H1 (cell line): Measurements from ENCODE around the gene KLHDC7B. TPM values are rescaled to one million over a fixed set of nuclear protein-coding genes. Genes with fewer than 3 reads are reported as not detected.

Experiments used
- CBX8 ChIP-seq: fragments of 300-800, 300-1000 bp; sonication (generic); IDR thresholded peaks from 2 replicates; pipeline ENCODE4 v1.7.1; 2016; ENCODE audit warnings: low read depth, low read length, borderline replicate concordance
- FOSL1 ChIP-seq: IDR thresholded peaks from 2 replicates; pipeline ENCODE4 v1.6.1; 2011; ENCODE audit warnings: mild to moderate bottlenecking, low read depth, low read length, moderate library complexity; ENCODE audit not compliant: insufficient read depth
- GTF2F1 ChIP-seq: IDR thresholded peaks from 2 replicates; pipeline ENCODE4 v1.6.1; 2012; ENCODE audit warnings: low read depth, low read length, improper control_type of control experiment, borderline replicate concordance
- SIN3A ChIP-seq, 2 experiments: IDR thresholded peaks in 1 of 2; conservative IDR thresholded peaks in 1 of 2; 2 replicates each; pipeline ENCODE4 v1.6.1; 2011 to 2012; ENCODE audit warnings: low read length in 2 of 2, improper control_type of control experiment in 1 of 2, low read depth in 1 of 2, mild to moderate bottlenecking in 1 of 2
- polyA plus RNA-seq, 7 experiments: library from polyadenylated mRNA; depleted of rRNA in 3 of 7; stranded (reverse) in 5 of 7; unstranded in 2 of 7; fragments of >200 nt in 5 of 7; fragments of 200-250 nt in 2 of 7; gene quantifications; 1 replicate in 5 of 7; 2 replicates in 1 of 7; 4 replicates in 1 of 7; pipeline versions ENCODE4 v1.2.1 to v1.2.3, GENCODE V29; 2011 to 2013; ENCODE audit warnings: missing spikeins in 2 of 7, mixed read lengths in 2 of 7
- total RNA-seq: library from RNA; stranded (reverse); fragmentation: NEBNext Ultra II Directional; extraction: Animal tissue kit (Norgen Biotek cat#: 25700); gene quantifications from 2 replicates; pipeline ENCODE4 v1.2.1, GENCODE V29; 2021

The KLHDC7B gene
- total and polyA plus RNA-seq, 2 of the 8 experiments (the other 6 are each of a cell fraction or from before 2014, with no cell fraction given), result not detected

- TF ChIP-seq GTF2F1 (no peak), CBX8 (no peak), FOSL1 (no peak), SIN3A (conservative IDR thresholded peaks at IDR 0.05 in 1 of 2, IDR thresholded peaks at IDR 0.05 in 1 of 2; ENCODE audit: low read depth in 1 of 2, low read length in 2 of 2) (no peak)
- TF ChIP-seq, all 59 proteins: peak for 0
These were observed 49.5 kb downstream of the KLHDC7B start (continued) for GRCh38 chr22:50595189-50595588.
